Left lung (tissue), 10 donors: ENCODE data around the gene IFIT3. TPM values are rescaled to one million over a fixed set of nuclear protein-coding genes. Genes with fewer than 3 reads are reported as not detected.

Experiments used
- ATAC-seq: fragments of 200-7000 bp; cut with Tn5 transposase; one replicate; pipeline ENCODE4 v1.9.1; 2020; ENCODE audit warnings: moderate library complexity
- DNase-seq, 4 donors: peaks; one replicate each; pipeline ENCODE4 v3.0.0-alpha.2; 2013 to 2020
- H3K27ac ChIP-seq, 2 donors: fragments of 200-600 bp; sonication (generic) in 1 of 2; one replicate each; pipeline versions ENCODE4 v1.5.0 to v1.8.0; 2020 to 2021
- H3K27me3 ChIP-seq, 2 donors: fragments of 200-600 bp; sonication (generic) in 1 of 2; one replicate each; pipeline versions ENCODE4 v1.5.0 to v1.8.0; 2020 to 2021
- H3K36me3 ChIP-seq, 2 donors: fragments of 200-600 bp; sonication (generic) in 1 of 2; one replicate each; pipeline versions ENCODE4 v1.5.0 to v1.8.0; 2020 to 2021
- H3K4me1 ChIP-seq, 2 donors: fragments of 200-600 bp; one replicate each; pipeline ENCODE4 v1.8.0; 2021
- H3K4me3 ChIP-seq, 2 donors: fragments of 200-600 bp; sonication (generic) in 1 of 2; one replicate each; pipeline versions ENCODE4 v1.5.0 to v1.8.0; 2020 to 2021; ENCODE audit warnings: mild to moderate bottlenecking in 1 of 2
- H3K9me3 ChIP-seq, 2 donors: fragments of 200-600 bp; sonication (generic) in 1 of 2; one replicate each; pipeline versions ENCODE4 v1.5.0 to v1.8.0; 2020 to 2021
- CTCF ChIP-seq, 2 donors: fragments of 200-600 bp; sonication (generic) in 1 of 2; IDR thresholded peaks; one replicate each; pipeline versions ENCODE4 v1.5.0 to v1.8.0; 2021; ENCODE audit warnings: antibody characterized with exemption in 2 of 2
- intact Hi-C, 2 donors: fragments of 100-400 bp; cut with DNase I; formaldehyde crosslinking; loops; one replicate each; pipeline versions ENCODE4 v1.11.2 to v1.14.2; 2022
- polyA plus RNA-seq, 6 donors: library from polyadenylated mRNA; unstranded; fragments of 120-200 nt; gene quantifications; one replicate each; pipeline ENCODE4 v1.2.1, GENCODE V29; 2013; ENCODE audit not compliant: insufficient read length in 6 of 6
- total RNA-seq, 2 donors: library from RNA; stranded (reverse); fragmentation: NEBNext Ultra II Directional; extraction: Animal tissue kit (Norgen Biotek cat#: 25700); gene quantifications; one replicate each; pipeline ENCODE4 v1.2.1, GENCODE V29; 2021
- donor health status: DM: no; HTN: yes; CAD: no.
- donor health status: DM: no; HTN: no; CAD: no.

IFIT3 gene
- total and polyA plus RNA-seq, 8 donors: 12.4 to 48.9 (median 14.4) TPM

GRCh38 chr10:89351780-89352597 lies 24.2 kb downstream of the IFIT3 start:
- Histone ChIP-seq H3K27me3 (no peaks in the 10 kb centered on the region), H3K4me1 (peaks cover 10 to 35% of the 10 kb centered on the region in 2 donors), H3K9me3 (no peaks in the 10 kb centered on the region), H3K4me3 (no peak overlapping the region), H3K27ac (peak overlapping the region; percentile 76 to 94), H3K36me3 (no peaks in the 10 kb centered on the region)
- ATAC-seq (peak; percentile 84), DNase-seq (peak in 2 of 4 donors; percentile 64 to 72)
- TF ChIP-seq CTCF (IDR thresholded peaks at IDR 0.05): no peak
- intact Hi-C loops: no loop called here

- H3K27me3 ChIP-seq: no peaks in the 10 kb centered on the region
- no peaks in the 10 kb centered on the region for H3K9me3 ChIP-seq
- DNase-seq: no peak
- no peaks in the 10 kb centered on the region for H3K36me3 ChIP-seq
- H3K4me3 ChIP-seq: no peak overlapping the region
- peak overlapping the region; percentile 76 to 94 for H3K27ac ChIP-seq
- H3K4me1 ChIP-seq: peaks cover 8 to 28% of the 10 kb centered on the region in 2 donors
- intact Hi-C loops: no loop called here
- no peak for ATAC-seq
- no peak for TF ChIP-seq CTCF (IDR thresholded peaks at IDR 0.05)
Measured at GRCh38 chr10:89352802-89353201, 25.0 kb downstream of the IFIT3 start.

GRCh38 chr10:89355394-89355931 lies 27.7 kb downstream of the IFIT3 start:
- Histone ChIP-seq H3K4me1 (peaks cover 8 to 14% of the 10 kb centered on the region in 2 donors), H3K27ac (no peak overlapping the region), H3K9me3 (no peaks in the 10 kb centered on the region), H3K4me3 (no peak overlapping the region), H3K27me3 (no peaks in the 10 kb centered on the region), H3K36me3 (no peaks in the 10 kb centered on the region)
- peak in 1 of 4 donors; percentile 47 for DNase-seq
- intact Hi-C loops: no loop called here
- no peak for ATAC-seq
- TF ChIP-seq CTCF (IDR thresholded peaks at IDR 0.05): no peak

- no peak for DNase-seq
- Histone ChIP-seq H3K4me3 (no peak overlapping the region), H3K4me1 (no peaks in the 10 kb centered on the region), H3K27ac (no peak overlapping the region), H3K9me3 (no peaks in the 10 kb centered on the region), H3K27me3 (no peaks in the 10 kb centered on the region), H3K36me3 (no peaks in the 10 kb centered on the region)
- TF ChIP-seq CTCF (IDR thresholded peaks at IDR 0.05): no peak
- no peak for ATAC-seq
- intact Hi-C loops: no loop called here
Measured at GRCh38 chr10:89357096-89357495, 29.3 kb downstream of the IFIT3 start.

- Histone ChIP-seq H3K27me3 (no peaks in the 10 kb centered on the region), H3K4me3 (no peak overlapping the region), H3K4me1 (no peaks in the 10 kb centered on the region), H3K27ac (no peak overlapping the region), H3K9me3 (no peaks in the 10 kb centered on the region), H3K36me3 (no peaks in the 10 kb centered on the region)
- intact Hi-C loops: no loop called here
- no peak for TF ChIP-seq CTCF (IDR thresholded peaks at IDR 0.05)
- ATAC-seq (no peak), DNase-seq (no peak)
Measured at GRCh38 chr10:89357975-89358374, 30.2 kb downstream of the IFIT3 start.
